Esophagus mucosa (tissue), 1 donor: ENCODE results near the gene STXBP6. TPM values are rescaled to one million over a fixed set of nuclear protein-coding genes. Genes with fewer than 3 reads are reported as not detected.
"Not testable (repeated sequence)": the region's sequence is repeated elsewhere in the genome, so short reads cannot be mapped to it uniquely, and the experiment has no call there.

Source experiments
- ATAC-seq: fragments of 200-7000 bp; cut with Tn5 transposase; one replicate; pipeline ENCODE4 v1.9.1; 2020
- total RNA-seq: library from RNA; stranded (reverse); gene quantifications from one replicate; pipeline ENCODE4 v1.2.4, GENCODE V29; 2023
- donor health status: DM: yes; HTN: yes; CAD: no.

The STXBP6 gene
- total RNA-seq, 1 donor from 2014 or later, result 0.56 TPM

DNA sequence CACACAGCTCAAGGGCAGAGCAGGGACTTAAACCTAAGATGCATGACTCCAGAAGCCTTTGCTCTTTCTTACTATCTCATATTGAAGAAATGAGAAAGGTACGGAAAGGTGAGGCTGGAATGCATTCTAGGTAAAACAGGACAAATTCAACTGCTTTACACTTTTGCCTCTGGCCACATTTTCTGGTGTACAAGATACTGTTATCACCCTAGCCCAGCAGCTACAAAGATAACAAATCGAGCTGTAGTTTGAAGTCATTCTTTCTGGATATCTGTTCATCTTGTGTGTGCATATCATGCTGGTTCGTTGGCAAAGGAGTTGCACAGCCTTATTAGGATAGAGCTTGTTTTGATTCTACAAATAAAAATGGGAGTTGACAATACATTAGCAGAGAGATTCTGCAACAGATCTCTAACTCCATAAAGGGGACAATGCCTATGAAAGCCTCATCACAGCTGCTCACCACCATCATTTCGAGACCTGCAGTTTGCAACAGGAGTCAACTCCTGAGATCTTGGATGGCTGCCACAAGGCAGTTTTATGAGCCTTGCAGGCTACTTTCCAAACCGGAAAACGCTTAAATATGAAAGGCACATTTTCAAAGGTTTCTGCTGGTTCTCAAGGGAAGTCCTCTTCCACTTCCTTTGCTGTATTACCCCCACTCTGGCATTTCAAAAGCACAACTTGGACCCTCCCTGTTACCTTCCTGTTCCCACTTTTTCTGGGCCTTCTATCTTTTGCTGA, 64.9 kb downstream of the STXBP6 start:
- no peak for ATAC-seq

DNA sequence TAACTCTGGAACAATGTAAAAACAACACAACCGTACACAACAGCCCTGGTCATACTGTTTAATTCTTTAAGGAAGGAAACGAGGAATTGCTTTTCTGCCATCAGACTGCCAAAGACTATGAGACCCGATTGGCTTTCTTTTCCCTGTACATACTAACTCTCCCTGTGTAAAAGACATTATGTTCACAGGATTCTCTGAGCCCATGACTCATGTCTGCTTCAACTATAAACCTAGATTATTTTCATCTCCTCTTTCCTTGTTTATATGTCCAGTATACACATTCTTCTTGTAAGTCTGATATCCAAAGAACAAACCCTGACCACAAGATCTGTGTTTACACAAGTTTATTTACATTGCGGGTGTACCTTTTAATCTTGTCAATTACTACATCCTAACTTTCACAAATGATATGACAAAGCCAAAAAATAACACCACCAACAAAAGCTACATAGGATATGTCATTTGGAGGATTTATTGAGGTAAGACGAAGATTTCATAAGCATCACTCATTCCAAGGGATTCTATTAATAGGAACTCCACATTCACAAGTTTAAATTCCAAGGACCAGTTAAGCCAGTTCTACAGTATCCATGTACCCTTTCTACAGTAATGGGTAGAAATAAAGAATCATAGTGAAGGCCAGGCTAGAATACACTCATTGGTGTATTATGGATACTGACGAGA, 67.3 kb downstream of the STXBP6 start:
- peak; percentile 23 for ATAC-seq

- no peak for ATAC-seq
Observed at GRCh38 chr14:24979725-24980239, 70.2 kb downstream of the STXBP6 start.

DNA sequence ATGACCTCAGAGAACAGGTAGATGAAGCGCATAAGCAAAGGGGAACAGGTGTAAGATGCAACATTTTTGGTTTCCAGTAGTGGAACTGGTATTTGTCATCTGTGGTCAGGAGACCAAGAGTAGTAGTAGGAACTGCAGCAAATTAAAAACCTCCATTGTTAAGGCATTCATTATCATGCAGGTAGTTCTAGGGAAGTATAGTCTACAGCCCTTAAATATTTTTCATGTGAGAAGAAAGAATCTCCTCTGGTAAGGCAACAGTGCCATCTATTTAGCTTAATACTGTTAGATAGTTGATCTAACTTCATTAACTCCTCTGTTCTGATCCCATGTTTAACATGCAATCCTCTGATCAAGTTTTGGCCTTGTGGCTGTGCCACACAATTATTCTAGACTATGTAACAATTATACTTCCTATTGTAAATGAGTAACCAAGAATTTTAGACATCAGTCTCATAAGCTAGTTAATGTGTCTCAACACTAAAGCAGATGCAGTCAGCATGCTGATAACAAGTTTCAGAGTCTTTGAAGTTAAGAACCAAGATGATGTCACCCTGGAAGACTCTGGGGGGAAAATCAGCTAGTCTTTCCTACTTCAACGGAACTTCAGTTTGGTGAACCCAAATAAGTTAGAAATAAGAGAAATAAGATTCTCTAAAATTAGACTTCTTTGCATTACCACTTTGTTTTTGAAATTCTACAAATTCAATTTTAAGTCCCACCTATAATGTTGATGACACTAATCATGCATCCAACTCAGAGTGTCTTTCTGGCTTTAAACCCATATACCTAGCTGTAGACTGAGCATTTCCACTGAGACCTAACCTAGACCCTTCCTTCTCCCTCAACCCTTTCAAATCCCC, 70.9 kb downstream of the STXBP6 start:
- no peak for ATAC-seq

GRCh38 chr14:24976602-24977001, 73.3 kb downstream of the STXBP6 start:
- no peak for ATAC-seq

- ATAC-seq, result no peak
Observed at GRCh38 chr14:24975393-24975792, 74.6 kb downstream of the STXBP6 start.

DNA sequence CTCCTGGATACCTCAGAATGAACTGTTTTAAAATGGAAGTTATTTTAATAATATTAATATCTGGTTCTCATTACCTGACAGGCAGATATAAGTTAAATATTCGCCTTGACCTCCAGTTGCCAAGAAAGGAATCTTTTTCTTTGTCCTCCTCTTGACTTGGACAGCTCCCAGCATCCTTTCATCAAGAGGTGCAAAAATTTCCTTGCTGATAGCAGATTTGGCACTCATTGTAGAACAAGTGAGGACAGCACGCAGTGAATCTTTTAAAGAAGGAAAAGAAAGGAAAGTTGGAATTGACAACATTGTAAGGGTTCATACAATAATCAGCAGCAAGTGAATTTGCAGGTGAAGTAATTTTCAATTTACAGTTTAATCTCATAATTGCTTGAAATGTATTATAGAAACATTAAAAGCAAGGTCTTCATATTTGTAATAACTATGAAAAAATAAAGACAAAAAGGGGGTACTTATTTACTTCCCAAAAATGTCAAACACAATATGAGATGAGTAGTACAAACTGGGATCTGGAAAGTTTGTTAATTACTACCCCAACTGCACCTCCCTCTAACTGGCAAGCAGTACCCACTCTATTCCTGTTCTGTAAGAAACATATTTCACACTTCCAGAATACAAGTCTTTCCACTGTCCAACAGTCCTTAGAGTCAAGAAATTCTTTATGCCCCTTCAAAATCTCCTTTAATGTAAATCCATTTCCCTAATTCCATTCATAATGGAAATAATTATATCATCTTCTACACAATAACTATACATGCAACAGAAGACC, 75.2 kb downstream of the STXBP6 start:
- ATAC-seq, result no peak

GRCh38 chr14:24972844-24973243, 77.1 kb downstream of the STXBP6 start:
- no peak for ATAC-seq

DNA sequence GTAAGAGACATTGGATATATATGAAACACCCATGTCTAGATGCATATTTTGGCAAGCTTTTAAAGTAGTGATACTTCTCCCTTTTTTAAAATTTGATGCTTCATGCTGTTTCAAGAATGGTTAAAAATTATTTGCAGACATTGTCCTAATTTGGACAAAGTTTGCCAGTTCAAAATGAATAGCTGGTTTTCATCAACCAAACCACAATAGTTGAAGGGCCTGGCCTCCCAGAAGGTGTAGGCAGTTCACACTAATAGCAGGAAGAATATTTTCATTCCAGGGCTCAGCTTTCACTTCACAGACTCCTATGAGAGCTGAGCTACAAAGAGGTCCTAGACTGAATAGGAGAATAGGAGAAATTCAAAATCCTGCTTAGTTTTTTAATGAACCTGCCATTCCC, 78.7 kb downstream of the STXBP6 start:
- no peak for ATAC-seq

- no peak for ATAC-seq
Observed at GRCh38 chr14:24966579-24966964, 83.4 kb downstream of the STXBP6 start.

DNA sequence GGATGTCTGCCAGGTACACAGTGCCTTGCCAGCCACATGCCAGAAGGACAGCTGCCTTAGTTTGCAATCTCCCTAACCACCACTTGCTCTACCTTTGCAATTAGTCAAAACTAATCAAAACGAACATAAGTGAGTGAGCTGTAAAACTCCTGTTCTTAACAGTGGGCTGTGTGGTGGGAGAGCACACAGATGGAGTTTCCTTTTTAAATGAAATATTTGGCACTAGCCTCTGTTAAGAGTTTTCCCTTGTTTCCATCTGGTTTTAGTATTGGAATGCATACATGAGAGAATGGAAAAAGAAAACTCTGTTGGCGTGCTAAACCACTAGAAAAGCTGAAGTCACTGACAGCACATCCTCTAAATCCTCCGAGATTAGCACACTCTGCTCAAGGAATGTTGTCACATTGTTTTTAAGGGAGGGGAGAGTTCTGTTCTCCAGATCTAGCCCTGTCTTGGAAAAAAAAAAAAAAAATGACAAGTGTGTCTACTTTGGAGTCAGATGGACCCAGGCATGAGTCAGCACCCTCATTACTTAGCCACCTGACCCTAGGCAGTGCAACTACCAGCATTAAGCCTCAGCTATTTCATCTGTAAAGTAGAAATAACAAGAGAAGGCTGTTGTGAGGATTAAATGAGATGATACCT, 83.9 kb downstream of the STXBP6 start:
- peak; percentile 59 for ATAC-seq

DNA sequence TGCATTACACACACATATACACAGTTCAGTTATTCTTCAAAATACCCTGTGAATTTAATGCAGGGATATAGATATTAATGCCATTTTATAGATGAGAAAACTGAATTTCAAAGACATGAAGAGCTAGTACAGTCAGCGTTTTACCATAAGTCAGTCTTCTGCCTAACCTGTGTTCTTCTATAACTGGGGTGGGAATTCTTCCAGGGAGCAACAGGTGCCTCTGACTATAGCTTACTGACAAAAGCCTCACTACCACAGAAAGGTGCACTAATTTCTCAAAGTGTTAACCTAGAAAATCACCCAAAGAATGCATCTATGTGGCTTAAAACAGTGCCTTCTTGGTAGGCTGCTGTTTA, 84.4 kb downstream of the STXBP6 start:
- no peak for ATAC-seq

- ATAC-seq, result no peak
Observed at GRCh38 chr14:24964591-24964990, 85.4 kb downstream of the STXBP6 start.

DNA sequence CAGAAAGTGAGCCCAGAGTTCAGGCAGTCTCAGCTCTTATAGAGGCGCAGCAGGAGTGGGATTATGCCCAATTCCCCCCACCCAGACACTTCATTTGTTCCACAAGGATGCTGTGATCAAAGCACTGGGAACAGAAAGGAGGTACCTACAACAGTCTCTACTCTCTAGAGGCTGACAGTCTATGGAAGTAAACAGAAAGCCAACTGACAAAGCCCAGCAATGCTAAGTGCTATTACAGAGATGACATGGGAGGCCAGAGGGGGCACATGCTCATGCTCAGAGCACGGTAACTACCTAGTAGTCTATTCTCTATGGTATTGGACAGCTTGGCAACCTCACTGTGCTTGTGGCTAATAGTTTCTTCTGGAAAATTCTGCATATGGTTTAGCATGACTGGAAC, 85.9 kb downstream of the STXBP6 start:
- ATAC-seq, result no peak

GRCh38 chr14:24962118-24962517, 87.8 kb downstream of the STXBP6 start:
- not testable (repeated sequence) for ATAC-seq

DNA sequence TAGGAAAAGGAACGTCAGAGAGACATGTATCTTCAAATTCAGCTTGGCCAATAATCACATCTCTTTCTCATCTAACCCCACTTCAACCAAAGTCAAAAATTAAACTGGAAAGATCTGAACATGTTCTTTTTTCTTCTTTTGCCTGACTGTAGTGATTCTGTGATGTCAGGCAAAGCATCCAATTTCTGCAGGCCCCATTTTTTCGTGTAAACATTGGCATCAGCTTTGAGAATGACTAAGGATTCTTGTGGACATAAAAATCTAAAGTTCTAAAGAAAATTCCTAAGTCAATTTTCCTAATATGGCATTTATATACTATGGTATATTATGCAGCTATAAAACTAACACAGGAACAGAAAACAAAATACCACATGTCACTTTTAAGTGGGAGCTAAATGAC, 89.1 kb downstream of the STXBP6 start:
- ATAC-seq, result no peak

DNA sequence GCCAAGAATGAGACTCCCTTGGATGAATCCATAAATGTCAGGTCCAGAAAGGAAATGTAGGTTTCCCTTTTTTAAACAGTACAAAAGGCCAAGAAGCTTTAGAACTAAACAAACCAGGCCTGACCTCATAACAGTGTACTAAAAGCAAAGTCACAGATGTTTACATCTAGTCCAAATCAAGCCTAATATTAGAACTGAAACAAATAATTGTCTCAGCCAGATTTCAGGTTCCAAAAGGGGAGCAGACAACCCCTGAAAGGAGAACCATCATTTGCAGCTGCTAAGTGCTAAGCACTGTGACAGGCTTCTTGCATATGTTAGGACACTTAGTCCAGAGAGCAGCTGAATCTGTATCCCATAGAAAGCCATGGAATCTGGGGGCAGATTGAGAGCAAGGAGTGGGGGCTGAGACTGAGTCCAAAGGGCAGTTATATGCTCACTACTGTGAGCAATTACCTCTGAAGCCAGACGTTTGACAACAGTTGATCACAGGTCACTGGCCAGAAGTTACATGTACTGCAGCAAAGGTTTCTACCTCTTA, 90.1 kb downstream of the STXBP6 start:
- no peak for ATAC-seq

DNA sequence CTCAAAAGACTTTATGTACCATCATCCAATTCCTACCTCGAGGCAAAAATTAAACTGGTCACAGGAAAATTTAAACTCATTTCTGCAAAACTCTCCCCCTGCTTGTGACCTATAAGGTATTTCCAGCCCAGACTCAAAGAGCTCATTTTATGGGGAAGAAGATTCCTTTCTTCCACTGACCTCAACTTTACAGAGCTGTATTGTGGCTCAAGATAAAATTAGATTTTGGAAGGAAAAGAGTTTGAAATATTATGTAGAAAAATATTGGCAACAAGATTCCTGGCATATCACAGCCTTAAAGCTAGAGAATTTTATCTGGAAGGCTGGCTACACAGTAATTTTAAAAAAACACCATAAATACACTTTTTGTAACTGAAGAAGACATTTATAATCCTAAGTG, 91.7 kb downstream of the STXBP6 start:
- no peak for ATAC-seq

DNA sequence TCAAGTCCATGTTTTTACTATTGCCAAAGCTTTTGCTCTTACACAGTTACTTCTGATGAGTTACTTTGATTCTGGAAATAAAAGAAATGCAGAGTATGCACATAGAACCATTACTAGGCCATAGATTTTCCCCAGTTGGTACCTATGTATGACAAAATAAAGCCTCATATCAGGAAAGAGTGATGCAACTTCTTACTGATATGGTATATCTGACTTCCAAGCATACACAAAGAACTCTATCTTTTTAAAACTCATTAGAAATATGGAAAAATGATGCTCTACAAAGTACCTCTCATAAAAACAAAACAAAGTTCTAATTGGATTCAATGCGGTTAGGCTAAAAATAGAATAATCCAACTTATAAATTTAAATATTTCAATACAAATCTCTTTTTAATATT, 92.1 kb downstream of the STXBP6 start:
- ATAC-seq, result no peak

DNA sequence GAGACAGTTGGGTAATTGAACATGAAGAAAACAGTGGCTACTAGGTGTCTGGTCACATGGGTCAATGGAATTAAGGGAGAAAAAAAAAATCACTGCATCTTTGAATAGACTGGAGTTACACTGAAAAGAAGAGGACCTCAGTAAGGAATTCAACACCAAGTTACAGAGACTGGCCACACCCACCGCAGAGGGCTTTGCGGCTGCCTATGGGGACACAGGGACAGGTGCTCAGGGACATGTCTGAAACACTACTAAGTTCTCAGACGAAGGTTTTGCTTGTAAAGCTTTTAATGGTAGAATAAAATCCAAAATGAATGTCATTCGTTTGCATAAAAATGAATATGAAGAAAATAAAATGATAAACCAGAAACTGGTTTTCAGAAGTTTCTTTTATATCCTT, 93.8 kb downstream of the STXBP6 start:
- no peak for ATAC-seq

DNA sequence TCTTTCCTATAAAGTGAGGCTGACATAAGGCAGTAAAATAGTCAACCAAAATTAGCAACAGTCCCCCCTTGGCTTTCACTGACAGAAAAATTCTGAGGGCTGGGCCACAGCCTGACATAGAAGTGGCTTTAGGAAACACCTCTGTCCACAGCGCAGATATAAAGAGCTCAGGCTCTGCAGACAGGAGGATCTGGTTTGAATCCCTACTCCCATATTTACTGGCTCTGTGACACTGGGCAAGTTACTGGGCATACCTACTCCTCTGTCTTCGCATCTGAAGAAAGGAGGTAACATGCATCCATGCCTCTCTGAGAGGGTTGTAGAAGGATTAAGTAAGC, 95.3 kb downstream of the STXBP6 start:
- ATAC-seq, result no peak
